Stimulated activated CD4-positive, alpha-beta T cell treated with anti-CD3 and anti-CD28 coated beads, Interleukin-2, amount 100 ng/mL, for 48 hours (primary cell): ENCODE data around the gene ADSS2.
A peak's percentile ranks its signal among the peaks of the same experiment; 100 is the strongest.
"Not testable (repeated sequence)": the region's sequence is repeated elsewhere in the genome, so short reads cannot be mapped to it uniquely, and the experiment has no call there.

ENCODE experiments used
- DNase-seq, 2 donors: peaks; one replicate each; pipeline ENCODE4 v3.0.0-alpha.2; 2020

ADSS2 gene

GRCh38 chr1:244451539-244451950 is at the start of gene ADSS2:
ADSS2 (minus strand) TSS chr1:244451909; CDS start chr1:244451817, 92 bp downstream.
- no peak for DNase-seq

- DNase-seq: not testable (repeated sequence)
Measured at GRCh38 chr1:244500515-244500914, 48.8 kb upstream of the ADSS2 start.

GRCh38 chr1:244499484-244499883 is 47.8 kb upstream of the ADSS2 start:
- DNase-seq: not testable (repeated sequence)

- DNase-seq: no peak
Measured at GRCh38 chr1:244497805-244498204, 46.1 kb upstream of the ADSS2 start.

GRCh38 chr1:244496186-244496585 is 44.5 kb upstream of the ADSS2 start:
- DNase-seq: no peak

- DNase-seq: no peak
Measured at GRCh38 chr1:244494653-244495052, 42.9 kb upstream of the ADSS2 start.

GRCh38 chr1:244484971-244485370 is 33.3 kb upstream of the ADSS2 start:
- not testable (repeated sequence) for DNase-seq

- no peak for DNase-seq
Measured at GRCh38 chr1:244473059-244473605, 21.4 kb upstream of the ADSS2 start.

- no peak for DNase-seq
Measured at GRCh38 chr1:244466724-244467123, 15.0 kb upstream of the ADSS2 start.

- DNase-seq: peak; percentile 51 to 61
Measured at GRCh38 chr1:244461245-244462071, 9.7 kb upstream of the ADSS2 start, which contains the start of gene CATSPERE. CATSPERE (plus strand) TSS chr1:244461273; CDS start chr1:244461430, 157 bp downstream.

- DNase-seq: no peak
Measured at GRCh38 chr1:244460197-244460596, 8.5 kb upstream of the ADSS2 start.

GRCh38 chr1:244458781-244459180 is 7.1 kb upstream of the ADSS2 start:
- no peak for DNase-seq

- DNase-seq: no peak
Measured at GRCh38 chr1:244456586-244456985, 4.9 kb upstream of the ADSS2 start.

- DNase-seq: no peak
Measured at GRCh38 chr1:244454412-244454811, 2.7 kb upstream of the ADSS2 start.

- DNase-seq: peak; percentile 97
Measured at GRCh38 chr1:244451951-244452795, 464 bp upstream of the ADSS2 start.

GRCh38 chr1:244450597-244451538 is 841 bp downstream of the ADSS2 start:
- peak; percentile 37 to 40 for DNase-seq

GRCh38 chr1:244449936-244450508 is 1.7 kb downstream of the ADSS2 start:
- no peak for DNase-seq

- no peak for DNase-seq
Measured at GRCh38 chr1:244448279-244449036, 3.3 kb downstream of the ADSS2 start.

GRCh38 chr1:244447552-244447951 is 4.2 kb downstream of the ADSS2 start:
- no peak for DNase-seq

GRCh38 chr1:244447024-244447423 is 4.7 kb downstream of the ADSS2 start:
- no peak for DNase-seq
